Epithelial cell of proximal tubule (primary cell): Measurements from ENCODE around the gene PM20D1. TPM values are rescaled to one million over a fixed set of nuclear protein-coding genes. Genes with fewer than 3 reads are reported as not detected.
"Not testable (repeated sequence)": the region's sequence is repeated elsewhere in the genome, so short reads cannot be mapped to it uniquely, and the experiment has no call there.

Source experiments
- DNase-seq: peaks from one replicate; pipeline ENCODE4 v3.0.0-alpha.2; 2011; ENCODE audit warnings: low read depth
- H3K4me3 ChIP-seq: 2 replicates; pipeline ENCODE4 v1.5.1; 2011; ENCODE audit warnings: low read depth, mild to moderate bottlenecking, low read length
- CTCF ChIP-seq: conservative IDR thresholded peaks from 2 replicates; pipeline ENCODE4 v1.5.1; 2012; ENCODE audit warnings: low read depth, mild to moderate bottlenecking, low read length
- total RNA-seq: library from RNA; depleted of rRNA; stranded (reverse); fragments of >200 nt; gene quantifications from 2 replicates; pipeline ENCODE4 v1.2.3, GENCODE V29; 2015

The PM20D1 gene
- total RNA-seq, result not detected in 2 replicates

- DNase-seq, result peak; percentile 58
- H3K4me3 ChIP-seq, result peak within 1 kb of the TSS; percentile 56
- TF ChIP-seq CTCF, result no peak
Observed at GRCh38 chr1:205849619-205850355, at the start of gene PM20D1. PM20D1 (minus strand) TSS chr1:205850132; CDS start chr1:205850072, 60 bp downstream.

- no peak for DNase-seq
- TF ChIP-seq CTCF, result no peak
- H3K4me3 ChIP-seq, result no peak overlapping the region
Observed at GRCh38 chr1:205896351-205896750, 46.4 kb upstream of the PM20D1 start.

GRCh38 chr1:205894119-205894518 lies 44.2 kb upstream of the PM20D1 start:
- DNase-seq, result not testable (repeated sequence)

GRCh38 chr1:205892175-205892574 lies 42.2 kb upstream of the PM20D1 start:
- not testable (repeated sequence) for DNase-seq, H3K4me3 ChIP-seq

More at GRCh38 chr1:205894119-205894518, 44.2 kb upstream of the PM20D1 start:
- H3K4me3 ChIP-seq, result not testable (repeated sequence)

GRCh38 chr1:205891481-205891880 lies 41.5 kb upstream of the PM20D1 start:
- H3K4me3 ChIP-seq, DNase-seq: not testable (repeated sequence)

GRCh38 chr1:205890631-205891030 lies 40.7 kb upstream of the PM20D1 start:
- H3K4me3 ChIP-seq, DNase-seq: not testable (repeated sequence)

GRCh38 chr1:205889706-205890105 lies 39.8 kb upstream of the PM20D1 start:
- H3K4me3 ChIP-seq, result not testable (repeated sequence)
- peak; percentile 65 for DNase-seq

- not testable (repeated sequence) for H3K4me3 ChIP-seq
Observed at GRCh38 chr1:205889006-205889405, 39.1 kb upstream of the PM20D1 start.

GRCh38 chr1:205883792-205884191 lies 33.9 kb upstream of the PM20D1 start:
- no peak for DNase-seq
- TF ChIP-seq CTCF, result no peak
- no peak overlapping the region for H3K4me3 ChIP-seq

More at GRCh38 chr1:205889006-205889405, 39.1 kb upstream of the PM20D1 start:
- not testable (repeated sequence) for DNase-seq

GRCh38 chr1:205880923-205881322 lies 31.0 kb upstream of the PM20D1 start:
- no peak overlapping the region for H3K4me3 ChIP-seq
- no peak for TF ChIP-seq CTCF
- no peak for DNase-seq
